Hepatocyte (in vitro differentiated cells): ENCODE data around the gene CAMKK2. TPM values are rescaled to one million over a fixed set of nuclear protein-coding genes. Genes with fewer than 3 reads are reported as not detected.
A peak's percentile ranks its signal among the peaks of the same experiment; 100 is the strongest.

Experiments
- DNase-seq: peaks from one replicate; pipeline ENCODE4 v3.0.0-alpha.2; 2016; ENCODE audit warnings: low spot score
- H2AFZ ChIP-seq: fragments of 200-600 bp; sonication (generic); 2 replicates; pipeline ENCODE4 v1.6.0; 2016; ENCODE audit warnings: antibody characterized with exemption, mild to moderate bottlenecking
- H3K27ac ChIP-seq: fragments of 200-600 bp; sonication (generic); 2 replicates; pipeline ENCODE4 v1.5.1; 2016; ENCODE audit warnings: mild to moderate bottlenecking
- H3K27me3 ChIP-seq: fragments of 200-600 bp; sonication (generic); 2 replicates; pipeline ENCODE4 v1.6.1; 2016
- H3K36me3 ChIP-seq: fragments of 200-600 bp; sonication (generic); replicated peaks from 2 replicates; pipeline ENCODE4 v1.5.1; 2016; ENCODE audit warnings: low read depth; ENCODE audit not compliant: insufficient read depth
- H3K4me1 ChIP-seq: fragments of 200-600 bp; sonication (generic); 2 replicates; pipeline ENCODE4 v1.5.1; 2016; ENCODE audit warnings: mild to moderate bottlenecking, moderate library complexity; ENCODE audit not compliant: insufficient read depth
- H3K4me2 ChIP-seq: fragments of 200-600 bp; sonication (generic); 2 replicates; pipeline ENCODE4 v1.6.0; 2016
- H3K4me3 ChIP-seq: fragments of 200-600 bp; sonication (generic); 2 replicates; pipeline ENCODE4 v1.5.1; 2016; ENCODE audit warnings: mild to moderate bottlenecking
- H3K79me2 ChIP-seq: fragments of 200-600 bp; sonication (generic); 2 replicates; pipeline ENCODE4 v1.6.0; 2017; ENCODE audit warnings: mild to moderate bottlenecking
- H3K9me2 ChIP-seq: fragments of 200-600 bp; sonication (generic); replicated peaks from 2 replicates; pipeline ENCODE4 v1.6.0; 2017; ENCODE audit warnings: mild to moderate bottlenecking; ENCODE audit not compliant: insufficient read depth
- H3K9me3 ChIP-seq: fragments of 200-600 bp; sonication (generic); 2 replicates; pipeline ENCODE4 v1.5.1; 2016; ENCODE audit warnings: low read depth, mild to moderate bottlenecking
- H4K20me1 ChIP-seq: fragments of 200-600 bp; sonication (generic); 2 replicates; pipeline ENCODE4 v1.6.0; 2016; ENCODE audit warnings: mild to moderate bottlenecking; ENCODE audit not compliant: insufficient read depth, poor library complexity, severe bottlenecking
- CTCF ChIP-seq: fragments of 200-600 bp; sonication (generic); IDR thresholded peaks from 2 replicates; pipeline ENCODE4 v1.5.1; 2016; ENCODE audit warnings: antibody characterized with exemption, mild to moderate bottlenecking; ENCODE audit not compliant: poor library complexity
- EZH2 ChIP-seq: fragments of 200-600 bp; sonication (generic); IDR thresholded peaks from 2 replicates; pipeline ENCODE4 v1.6.1; 2016; ENCODE audit warnings: antibody characterized with exemption, mild to moderate bottlenecking, borderline replicate concordance
- EZH2phosphoT487 ChIP-seq: fragments of 200-600 bp; sonication (generic); IDR thresholded peaks from one replicate; pipeline ENCODE4 v1.6.1; 2018; ENCODE audit warnings: antibody characterized with exemption, mild to moderate bottlenecking, low read depth, moderate library complexity; ENCODE audit not compliant: unreplicated experiment, severe bottlenecking
- WGBS: methylation state at CpG from one replicate; pipeline ENCODE4 v1.1.6; 2016; ENCODE audit warnings: low lambda C conversion rate; ENCODE audit errors: missing lambda C conversion rate; 5-methylcytosine and 5-hydroxymethylcytosine counted together
- polyA plus RNA-seq: library from polyadenylated mRNA; unstranded; fragments of >200 nt; fragmentation: Nextera tagmentation; extraction: Ambion mirVana; gene quantifications from 2 replicates; pipeline ENCODE4 v1.2.1, GENCODE V29; 2016
- total RNA-seq: library from RNA; depleted of rRNA; stranded (reverse); fragments of >200 nt; gene quantifications from 2 replicates; pipeline ENCODE4 v1.2.3, GENCODE V29; 2014

The CAMKK2 gene
- total and polyA plus RNA-seq, 2 experiments from 2014 or later, result 21.5 to 21.9 TPM

GRCh38 chr12:121297435-121297991 is 1.0 kb upstream of the CAMKK2 start:
- Histone ChIP-seq H3K9me3 (no peaks in the 10 kb centered on the region), H3K36me3 (no peaks in the 10 kb centered on the region), H3K9me2 (no peaks in the 10 kb centered on the region), H2AFZ (peak overlapping the region; percentile 95), H3K4me3 (peak overlapping the region; percentile 85), H3K4me1 (peaks cover 18% of the 10 kb centered on the region), H3K79me2 (peaks cover 33% of the 10 kb centered on the region), H3K4me2 (peak overlapping the region; percentile 98), H3K27ac (peak overlapping the region; percentile 92), H4K20me1 (peaks cover 17% of the 10 kb centered on the region), H3K27me3 (no peaks in the 10 kb centered on the region)
- peak; percentile 46 for DNase-seq
- WGBS, result 5% methylated on average over 21 of the region's 21 CpGs
- TF ChIP-seq CTCF (no peak), EZH2 (no peak), EZH2phosphoT487 (no peak)

GRCh38 chr12:121295746-121296617 is 527 bp downstream of the CAMKK2 start:
- Histone ChIP-seq H3K9me3 (no peaks in the 10 kb centered on the region), H4K20me1 (peaks cover 17% of the 10 kb centered on the region), H3K4me3 (peak overlapping the region; percentile 90), H3K27ac (peak overlapping the region; percentile 89), H3K4me2 (peak overlapping the region; percentile 97), H3K79me2 (peaks cover 44% of the 10 kb centered on the region), H2AFZ (peak overlapping the region; percentile 83), H3K27me3 (no peaks in the 10 kb centered on the region), H3K4me1 (peaks cover 18% of the 10 kb centered on the region), H3K9me2 (no peaks in the 10 kb centered on the region), H3K36me3 (no peaks in the 10 kb centered on the region)
- TF ChIP-seq EZH2phosphoT487 (no peak), EZH2 (no peak), CTCF (no peak)
- peak; percentile 68 for DNase-seq
- 4% methylated on average over 39 of the region's 55 CpGs for WGBS

- 39% methylated on average over 7 of the region's 7 CpGs for WGBS
- H3K79me2 ChIP-seq, result peaks cover 48% of the 10 kb centered on the region
- no peaks in the 10 kb centered on the region for H3K9me3 ChIP-seq
- peak overlapping the region; percentile 97 for H3K4me2 ChIP-seq
- peak overlapping the region; percentile 89 for H3K27ac ChIP-seq
- H3K27me3 ChIP-seq, result no peaks in the 10 kb centered on the region
- H3K4me3 ChIP-seq, result peak overlapping the region; percentile 90
- peaks cover 17% of the 10 kb centered on the region for H4K20me1 ChIP-seq
- H3K9me2 ChIP-seq, result no peaks in the 10 kb centered on the region
- H2AFZ ChIP-seq, result no peak overlapping the region
- peak; percentile 16 for DNase-seq
- no peaks in the 10 kb centered on the region for H3K36me3 ChIP-seq
- H3K4me1 ChIP-seq, result peaks cover 18% of the 10 kb centered on the region
- TF ChIP-seq EZH2phosphoT487 (no peak), EZH2 (no peak), CTCF (no peak)
Observed at GRCh38 chr12:121295116-121295745, 1.3 kb downstream of the CAMKK2 start.
